Lower lobe of right lung (tissue), 2 donors: Measurements from ENCODE around the gene SLK. TPM values are rescaled to one million over a fixed set of nuclear protein-coding genes. Genes with fewer than 3 reads are reported as not detected.

Experiments
- ATAC-seq, 2 donors: fragments of 200-7000 bp; cut with Tn5 transposase; one replicate each; pipeline ENCODE4 v1.9.1; 2020 to 2022; ENCODE audit warnings: mild to moderate bottlenecking in 2 of 2, moderate library complexity in 2 of 2
- DNase-seq: peaks from one replicate; pipeline ENCODE4 v3.0.0-alpha.2; 2020
- H3K27ac ChIP-seq: fragments of 200-600 bp; one replicate; pipeline ENCODE4 v1.8.0; 2022
- H3K27me3 ChIP-seq: fragments of 200-600 bp; one replicate; pipeline ENCODE4 v1.8.0; 2022; ENCODE audit warnings: low read depth
- H3K36me3 ChIP-seq: fragments of 200-600 bp; one replicate; pipeline ENCODE4 v1.8.0; 2022; ENCODE audit warnings: mild to moderate bottlenecking
- H3K4me1 ChIP-seq: fragments of 200-600 bp; one replicate; pipeline ENCODE4 v1.8.0; 2022
- H3K4me3 ChIP-seq: fragments of 200-600 bp; one replicate; pipeline ENCODE4 v1.8.0; 2022; ENCODE audit warnings: mild to moderate bottlenecking
- H3K9me3 ChIP-seq: fragments of 200-600 bp; one replicate; pipeline ENCODE4 v1.8.0; 2022
- CTCF ChIP-seq: fragments of 200-600 bp; IDR thresholded peaks from one replicate; pipeline ENCODE4 v1.8.0; 2022; ENCODE audit warnings: antibody characterized with exemption, mild to moderate bottlenecking
- intact Hi-C: fragments of 100-400 bp; cut with DNase I; formaldehyde crosslinking; loops from one replicate; pipeline ENCODE4 v1.11.0; 2022
- total RNA-seq: library from RNA; stranded (reverse); fragmentation: NEBNext Ultra II Directional; extraction: Animal tissue kit (Norgen Biotek cat#: 25700); gene quantifications from one replicate; pipeline ENCODE4 v1.2.1, GENCODE V29; 2021
- donor health status: DM: no; HTN: yes; CAD: no; lungs with severe emphysema.

Gene SLK
- total RNA-seq, 1 donor from 2014 or later, result 45.5 TPM

GRCh38 chr10:104066945-104067344 lies 100.0 kb downstream of the SLK start:
- Histone ChIP-seq H3K4me3 (no peak overlapping the region), H3K36me3 (no peaks in the 10 kb centered on the region), H3K27ac (no peak overlapping the region), H3K9me3 (no peaks in the 10 kb centered on the region), H3K27me3 (no peaks in the 10 kb centered on the region), H3K4me1 (no peaks in the 10 kb centered on the region)
- DNase-seq, result no peak
- TF ChIP-seq CTCF, result no peak
- intact Hi-C loops, result no loop called here
- no peak for ATAC-seq

- ATAC-seq (no peak), DNase-seq (no peak)
- TF ChIP-seq CTCF, result no peak
- Histone ChIP-seq H3K36me3 (no peaks in the 10 kb centered on the region), H3K9me3 (no peaks in the 10 kb centered on the region), H3K4me3 (no peak overlapping the region), H3K4me1 (no peaks in the 10 kb centered on the region), H3K27ac (no peak overlapping the region), H3K27me3 (no peaks in the 10 kb centered on the region)
- intact Hi-C loops, result no loop called here
Observed at GRCh38 chr10:104067525-104067924, 100.6 kb downstream of the SLK start.

- H3K4me3 ChIP-seq, result no peak overlapping the region
- ATAC-seq (no peak), DNase-seq (no peak)
- no peaks in the 10 kb centered on the region for H3K36me3 ChIP-seq
- H3K27me3 ChIP-seq, result no peaks in the 10 kb centered on the region
- no peaks in the 10 kb centered on the region for H3K4me1 ChIP-seq
- no peak for TF ChIP-seq CTCF
- H3K27ac ChIP-seq, result no peak overlapping the region
- intact Hi-C loops, result no loop called here
- no peaks in the 10 kb centered on the region for H3K9me3 ChIP-seq
Observed at GRCh38 chr10:104069613-104070012, 102.7 kb downstream of the SLK start.

GRCh38 chr10:104072786-104073185 lies 105.8 kb downstream of the SLK start:
- Histone ChIP-seq H3K4me3 (no peak overlapping the region), H3K36me3 (no peaks in the 10 kb centered on the region), H3K27ac (no peak overlapping the region), H3K9me3 (no peaks in the 10 kb centered on the region), H3K4me1 (peaks cover 6% of the 10 kb centered on the region), H3K27me3 (no peaks in the 10 kb centered on the region)
- intact Hi-C loops, result no loop called here
- no peak for DNase-seq
- ATAC-seq, result no peak
- no peak for TF ChIP-seq CTCF

- Histone ChIP-seq H3K4me3 (no peak overlapping the region), H3K4me1 (peaks cover 6% of the 10 kb centered on the region), H3K27me3 (no peaks in the 10 kb centered on the region), H3K9me3 (no peaks in the 10 kb centered on the region), H3K36me3 (no peaks in the 10 kb centered on the region), H3K27ac (no peak overlapping the region)
- ATAC-seq (no peak), DNase-seq (no peak)
- TF ChIP-seq CTCF, result no peak
- intact Hi-C loops, result no loop called here
Observed at GRCh38 chr10:104074505-104074904, 107.6 kb downstream of the SLK start.

GRCh38 chr10:104076743-104077160 lies 109.8 kb downstream of the SLK start:
- peaks cover 6% of the 10 kb centered on the region for H3K4me1 ChIP-seq
- no peak for TF ChIP-seq CTCF
- intact Hi-C loops, result no loop called here
- no peak overlapping the region for H3K4me3 ChIP-seq
- peak overlapping the region; percentile 18 for H3K27ac ChIP-seq
- H3K36me3 ChIP-seq, result no peaks in the 10 kb centered on the region
- H3K27me3 ChIP-seq, result no peaks in the 10 kb centered on the region
- no peaks in the 10 kb centered on the region for H3K9me3 ChIP-seq
- DNase-seq (peak; percentile 58), ATAC-seq (peak in 1 of 2 donors; percentile 29)
